GM19324 (cell line): ENCODE results near the gene KCNMA1.
A peak's percentile ranks its signal among the peaks of the same experiment; 100 is the strongest.
"Not testable (repeated sequence)": the region's sequence is repeated elsewhere in the genome, so short reads cannot be mapped to it uniquely, and the experiment has no call there.

ENCODE experiments used
- ATAC-seq: cut with Tn5 transposase; IDR thresholded peaks from one replicate; pipeline ENCODE4 v1.9.1; 2021; ENCODE audit warnings: mild to moderate bottlenecking, moderate library complexity; ENCODE audit not compliant: unreplicated experiment, low FRiP score

Gene KCNMA1

GRCh38 chr10:77608281-77608680 lies 29.3 kb downstream of the KCNMA1 start:
- ATAC-seq: no peak

- ATAC-seq: no peak
Observed at GRCh38 chr10:77606751-77607150, 30.9 kb downstream of the KCNMA1 start.

- no peak for ATAC-seq
Observed at GRCh38 chr10:77605466-77605865, 32.1 kb downstream of the KCNMA1 start.

- no peak for ATAC-seq
Observed at GRCh38 chr10:77604941-77605351, 32.7 kb downstream of the KCNMA1 start.

- peak; percentile 40 for ATAC-seq
Observed at GRCh38 chr10:77604063-77604462, 33.5 kb downstream of the KCNMA1 start.

- ATAC-seq: peak; percentile 43
Observed at GRCh38 chr10:77603534-77603927, 34.1 kb downstream of the KCNMA1 start.

- no peak for ATAC-seq
Observed at GRCh38 chr10:77602913-77603533, 34.6 kb downstream of the KCNMA1 start.

GRCh38 chr10:77602231-77602912 lies 35.2 kb downstream of the KCNMA1 start:
- ATAC-seq: no peak

GRCh38 chr10:77601488-77601887 lies 36.1 kb downstream of the KCNMA1 start:
- no peak for ATAC-seq

- no peak for ATAC-seq
Observed at GRCh38 chr10:77600640-77601039, 37.0 kb downstream of the KCNMA1 start.

- no peak for ATAC-seq
Observed at GRCh38 chr10:77599651-77600050, 38.0 kb downstream of the KCNMA1 start.

- no peak for ATAC-seq
Observed at GRCh38 chr10:77598606-77599005, 39.0 kb downstream of the KCNMA1 start.

GRCh38 chr10:77597560-77597959 lies 40.0 kb downstream of the KCNMA1 start:
- ATAC-seq: no peak

GRCh38 chr10:77594471-77594783 lies 43.2 kb downstream of the KCNMA1 start:
- no peak for ATAC-seq

- no peak for ATAC-seq
Observed at GRCh38 chr10:77593771-77594470, 43.7 kb downstream of the KCNMA1 start.

GRCh38 chr10:77592946-77593636 lies 44.5 kb downstream of the KCNMA1 start:
- no peak for ATAC-seq

GRCh38 chr10:77592510-77592909 lies 45.1 kb downstream of the KCNMA1 start:
- ATAC-seq: no peak

GRCh38 chr10:77591238-77591880 lies 46.2 kb downstream of the KCNMA1 start:
- ATAC-seq: no peak

- no peak for ATAC-seq
Observed at GRCh38 chr10:77590344-77591237, 47.0 kb downstream of the KCNMA1 start.

- not testable (repeated sequence) for ATAC-seq
Observed at GRCh38 chr10:77589703-77590102, 47.9 kb downstream of the KCNMA1 start.
